ENCODE measurements around the gene FIBP. TPM values are rescaled to one million over a fixed set of nuclear protein-coding genes. Genes with fewer than 3 reads are reported as not detected.
A peak's percentile ranks its signal among the peaks of the same experiment; 100 is the strongest.

FIBP gene
- total RNA-seq, 1 experiment from 2014 or later: 80.8 TPM

DNA sequence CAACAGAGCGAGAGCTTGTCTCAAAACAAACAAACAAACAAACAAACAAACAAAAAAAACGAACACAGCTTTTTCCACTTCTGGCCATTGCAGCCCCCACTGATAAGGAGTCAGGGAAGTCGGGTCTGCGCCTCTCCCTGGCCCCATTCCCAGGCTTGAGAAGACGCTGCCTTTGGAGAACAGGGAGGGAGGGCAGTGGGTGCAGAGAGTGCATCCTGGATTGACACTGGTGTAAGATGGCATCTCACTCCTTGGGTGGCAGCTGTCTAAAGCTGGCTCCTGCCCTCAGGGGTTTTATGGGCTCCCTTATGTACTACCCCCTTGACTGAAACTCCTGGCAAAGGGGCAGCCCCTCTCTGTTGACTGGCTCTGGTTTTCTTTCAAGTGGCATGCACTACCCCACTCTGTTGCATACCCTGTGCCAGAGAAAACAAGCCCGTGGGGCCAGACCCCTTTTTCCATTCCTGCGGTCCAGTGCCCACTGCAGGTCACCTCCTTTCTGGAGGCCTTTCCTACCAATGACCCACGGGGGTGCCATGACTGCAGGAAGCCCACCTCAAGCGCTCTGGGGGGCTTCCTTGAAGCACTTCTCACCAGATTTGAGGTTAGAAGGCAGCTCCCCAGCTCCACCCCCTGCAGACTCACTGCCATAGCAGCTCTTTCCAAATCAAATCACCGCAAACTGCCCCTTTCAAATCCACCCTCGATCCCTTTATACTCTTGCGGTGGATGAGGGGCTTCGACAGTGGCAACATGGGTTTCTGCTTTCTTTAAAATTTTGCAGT is 43.7 kb upstream of the FIBP start:
- intact Hi-C loops (cut with micrococcal nuclease): no loop called here

DNA sequence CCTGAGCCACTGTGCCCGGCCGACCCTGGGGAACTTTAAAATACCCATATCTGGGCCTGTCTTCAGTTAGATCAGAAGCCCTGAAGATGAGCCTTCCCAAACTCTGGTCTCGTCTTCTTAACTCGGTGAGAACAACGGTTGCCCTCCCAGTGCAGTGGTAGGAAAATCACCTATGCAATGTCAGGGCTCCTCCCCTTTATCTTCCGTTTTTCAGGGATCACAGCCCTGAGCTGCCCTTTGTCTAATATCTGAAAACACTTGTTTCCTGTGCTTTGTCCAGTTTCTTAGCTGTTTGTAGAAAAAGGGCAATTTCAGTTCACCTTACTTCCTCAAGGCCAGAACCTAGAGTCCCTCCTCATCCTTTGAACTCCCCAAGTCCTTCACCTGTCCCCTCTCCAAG is 40.4 kb upstream of the FIBP start:
- TF ChIP-seq, protein P1, sequence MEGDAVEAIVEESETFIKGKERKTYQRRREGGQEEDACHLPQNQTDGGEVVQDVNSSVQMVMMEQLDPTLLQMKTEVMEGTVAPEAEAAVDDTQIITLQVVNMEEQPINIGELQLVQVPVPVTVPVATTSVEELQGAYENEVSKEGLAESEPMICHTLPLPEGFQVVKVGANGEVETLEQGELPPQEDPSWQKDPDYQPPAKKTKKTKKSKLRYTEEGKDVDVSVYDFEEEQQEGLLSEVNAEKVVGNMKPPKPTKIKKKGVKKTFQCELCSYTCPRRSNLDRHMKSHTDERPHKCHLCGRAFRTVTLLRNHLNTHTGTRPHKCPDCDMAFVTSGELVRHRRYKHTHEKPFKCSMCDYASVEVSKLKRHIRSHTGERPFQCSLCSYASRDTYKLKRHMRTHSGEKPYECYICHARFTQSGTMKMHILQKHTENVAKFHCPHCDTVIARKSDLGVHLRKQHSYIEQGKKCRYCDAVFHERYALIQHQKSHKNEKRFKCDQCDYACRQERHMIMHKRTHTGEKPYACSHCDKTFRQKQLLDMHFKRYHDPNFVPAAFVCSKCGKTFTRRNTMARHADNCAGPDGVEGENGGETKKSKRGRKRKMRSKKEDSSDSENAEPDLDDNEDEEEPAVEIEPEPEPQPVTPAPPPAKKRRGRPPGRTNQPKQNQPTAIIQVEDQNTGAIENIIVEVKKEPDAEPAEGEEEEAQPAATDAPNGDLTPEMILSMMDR (IDR thresholded peaks at IDR 0.05; ENCODE audit: unreplicated experiment): no peak
- DNase-seq (ENCODE audit: unreplicated experiment): no peak
- no peaks in the 10 kb centered on the region for H3K4me1 Mint-ChIP-seq (ENCODE audit: insufficient read depth, unreplicated experiment)
- no peaks in the 10 kb centered on the region for H3K36me3 Mint-ChIP-seq (ENCODE audit: insufficient read depth, unreplicated experiment)
- ChIA-PET POLR2A (interaction anchor here (1.0 kb wide), 1 partner anchor 9 kb away, joined by 3 read pairs; no protein-coding TSS in a partner anchor), CTCF (no interaction called here)
- H3K4me3 Mint-ChIP-seq (ENCODE audit: unreplicated experiment): no peak overlapping the region
- H3K27ac Mint-ChIP-seq (ENCODE audit: low read depth, unreplicated experiment): no peak overlapping the region
- intact Hi-C loops (cut with micrococcal nuclease): no loop called here
- H3K27me3 Mint-ChIP-seq (ENCODE audit: insufficient read depth, unreplicated experiment): no peaks in the 10 kb centered on the region
- no peaks in the 10 kb centered on the region for H3K9me3 Mint-ChIP-seq (ENCODE audit: unreplicated experiment)
- no TSS peak for BruUV-seq (replicated peaks)

More for the DNA sequence above, 43.7 kb upstream of the FIBP start:
- no TSS peak for BruUV-seq (replicated peaks)
- Mint-ChIP-seq H3K27ac (ENCODE audit: low read depth, unreplicated experiment) (no peak overlapping the region), H3K36me3 (ENCODE audit: insufficient read depth, unreplicated experiment) (no peaks in the 10 kb centered on the region), H3K4me1 (ENCODE audit: insufficient read depth, unreplicated experiment) (no peaks in the 10 kb centered on the region), H3K27me3 (ENCODE audit: insufficient read depth, unreplicated experiment) (no peaks in the 10 kb centered on the region), H3K9me3 (ENCODE audit: unreplicated experiment) (no peaks in the 10 kb centered on the region), H3K4me3 (ENCODE audit: unreplicated experiment) (no peak overlapping the region)
- ChIA-PET CTCF (interaction anchor here (0.6 to 2.1 kb wide), 3 partner anchors 9 to 260 kb away, joined by 3 to 9 read pairs (median 5); no protein-coding TSS in a partner anchor), POLR2A (interaction anchor here (0.6 kb wide), 1 partner anchor 41 kb away, joined by 3 read pairs; the partner anchor contains the start of gene CCDC85B)
- TF ChIP-seq, protein P1 (IDR thresholded peaks at IDR 0.05; ENCODE audit: unreplicated experiment): no peak
- DNase-seq (ENCODE audit: unreplicated experiment): no peak

DNA sequence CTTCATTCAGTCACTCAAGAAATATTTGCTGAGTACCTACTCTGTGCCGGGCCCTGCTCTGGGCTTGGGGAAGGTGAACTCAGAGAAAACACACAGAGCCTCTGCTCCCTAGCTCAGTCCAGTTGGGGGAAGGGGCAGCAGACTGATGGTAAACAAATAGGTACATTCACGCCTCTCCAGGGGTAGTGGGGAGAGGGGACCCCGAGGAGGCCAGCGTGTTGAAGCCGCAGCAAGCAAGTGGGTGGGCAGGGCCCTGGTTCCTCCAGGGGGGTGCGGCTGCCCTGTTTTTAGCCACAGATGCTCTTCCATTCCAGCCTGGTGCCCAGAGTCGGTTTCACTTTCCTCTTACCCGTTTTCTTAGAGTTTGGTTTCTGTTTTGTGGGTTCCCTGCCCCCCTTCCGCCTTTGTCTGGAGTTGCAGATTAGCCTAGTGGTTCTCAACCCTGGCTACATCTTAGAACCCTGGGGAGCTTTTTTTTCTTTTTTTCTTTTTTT is 39.7 kb upstream of the FIBP start:
- H3K4me1 Mint-ChIP-seq (ENCODE audit: insufficient read depth, unreplicated experiment): no peaks in the 10 kb centered on the region
- TF ChIP-seq, protein P1 (IDR thresholded peaks at IDR 0.05; ENCODE audit: unreplicated experiment): no peak
- H3K27ac Mint-ChIP-seq (ENCODE audit: low read depth, unreplicated experiment): peak overlapping the region; percentile 35
- CTCF ChIA-PET: no interaction called here
- BruUV-seq (replicated peaks): no TSS peak
- POLR2A ChIA-PET: interaction anchor here (1.0 kb wide), 1 partner anchor 8 kb away, joined by 3 read pairs; no protein-coding TSS in a partner anchor
- no peak for DNase-seq (ENCODE audit: unreplicated experiment)
- H3K9me3 Mint-ChIP-seq (ENCODE audit: unreplicated experiment): no peaks in the 10 kb centered on the region
- no peaks in the 10 kb centered on the region for H3K27me3 Mint-ChIP-seq (ENCODE audit: insufficient read depth, unreplicated experiment)
- intact Hi-C loops (cut with micrococcal nuclease): no loop called here
- H3K4me3 Mint-ChIP-seq (ENCODE audit: unreplicated experiment): no peak overlapping the region
- peaks cover 4% of the 10 kb centered on the region for H3K36me3 Mint-ChIP-seq (ENCODE audit: insufficient read depth, unreplicated experiment)

DNA sequence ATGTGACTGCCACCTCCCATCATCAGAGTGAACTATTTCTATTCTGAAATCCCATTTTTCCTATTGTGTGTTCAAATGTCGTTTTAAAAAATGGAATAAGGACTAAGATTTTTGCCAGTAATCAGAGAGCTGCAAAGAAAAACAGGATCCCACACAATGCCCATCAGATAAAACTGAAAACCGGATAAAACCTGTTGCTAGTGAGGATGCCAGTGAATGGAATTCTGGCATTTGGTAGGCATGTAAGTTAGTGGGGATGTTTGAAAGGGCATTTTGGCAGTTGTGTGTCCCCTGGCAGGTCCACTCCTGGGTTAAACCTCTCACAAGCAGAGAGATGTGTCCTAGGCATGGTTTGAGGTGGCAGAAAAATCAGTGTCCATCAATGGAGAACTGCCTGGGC is 37.1 kb upstream of the FIBP start:
- no peaks in the 10 kb centered on the region for H3K27me3 Mint-ChIP-seq (ENCODE audit: insufficient read depth, unreplicated experiment)
- H3K4me1 Mint-ChIP-seq (ENCODE audit: insufficient read depth, unreplicated experiment): peaks cover 3% of the 10 kb centered on the region
- H3K4me3 Mint-ChIP-seq (ENCODE audit: unreplicated experiment): no peak overlapping the region
- no TSS peak for BruUV-seq (replicated peaks)
- POLR2A ChIA-PET: no interaction called here
- intact Hi-C loops (cut with micrococcal nuclease): no loop called here
- TF ChIP-seq, protein P1 (IDR thresholded peaks at IDR 0.05; ENCODE audit: unreplicated experiment): no peak
- no peak for DNase-seq (ENCODE audit: unreplicated experiment)
- H3K27ac Mint-ChIP-seq (ENCODE audit: low read depth, unreplicated experiment): no peak overlapping the region
- no peaks in the 10 kb centered on the region for H3K9me3 Mint-ChIP-seq (ENCODE audit: unreplicated experiment)
- CTCF ChIA-PET: interaction anchor here (0.6 kb wide), 1 partner anchor 206 kb away, joined by 3 read pairs; no protein-coding TSS in a partner anchor
- H3K36me3 Mint-ChIP-seq (ENCODE audit: insufficient read depth, unreplicated experiment): peaks cover 14% of the 10 kb centered on the region

All from MCF 10A (cell line).